Hepatocyte (in vitro differentiated cells): ENCODE results near the gene RALBP1.

Experiments
- CTCF ChIP-seq: fragments of 200-600 bp; sonication (generic); IDR thresholded peaks from 2 replicates; pipeline ENCODE4 v1.5.1; 2016; ENCODE audit warnings: antibody characterized with exemption, mild to moderate bottlenecking; ENCODE audit not compliant: poor library complexity
- EZH2 ChIP-seq: fragments of 200-600 bp; sonication (generic); IDR thresholded peaks from 2 replicates; pipeline ENCODE4 v1.6.1; 2016; ENCODE audit warnings: antibody characterized with exemption, mild to moderate bottlenecking, borderline replicate concordance
- EZH2phosphoT487 ChIP-seq: fragments of 200-600 bp; sonication (generic); IDR thresholded peaks from one replicate; pipeline ENCODE4 v1.6.1; 2018; ENCODE audit warnings: antibody characterized with exemption, mild to moderate bottlenecking, low read depth, moderate library complexity; ENCODE audit not compliant: unreplicated experiment, severe bottlenecking

- TF ChIP-seq CTCF (no peak), EZH2phosphoT487 (no peak), EZH2 (no peak)
Measured at GRCh38 chr18:9429662-9429993, 45.7 kb upstream of the RALBP1 start.
